Measurements from ENCODE around the gene ATP9B. TPM values are rescaled to one million over a fixed set of nuclear protein-coding genes. Genes with fewer than 3 reads are reported as not detected.

ATP9B gene
- total RNA-seq, 1 donor from 2014 or later: 49.2 TPM

DNA sequence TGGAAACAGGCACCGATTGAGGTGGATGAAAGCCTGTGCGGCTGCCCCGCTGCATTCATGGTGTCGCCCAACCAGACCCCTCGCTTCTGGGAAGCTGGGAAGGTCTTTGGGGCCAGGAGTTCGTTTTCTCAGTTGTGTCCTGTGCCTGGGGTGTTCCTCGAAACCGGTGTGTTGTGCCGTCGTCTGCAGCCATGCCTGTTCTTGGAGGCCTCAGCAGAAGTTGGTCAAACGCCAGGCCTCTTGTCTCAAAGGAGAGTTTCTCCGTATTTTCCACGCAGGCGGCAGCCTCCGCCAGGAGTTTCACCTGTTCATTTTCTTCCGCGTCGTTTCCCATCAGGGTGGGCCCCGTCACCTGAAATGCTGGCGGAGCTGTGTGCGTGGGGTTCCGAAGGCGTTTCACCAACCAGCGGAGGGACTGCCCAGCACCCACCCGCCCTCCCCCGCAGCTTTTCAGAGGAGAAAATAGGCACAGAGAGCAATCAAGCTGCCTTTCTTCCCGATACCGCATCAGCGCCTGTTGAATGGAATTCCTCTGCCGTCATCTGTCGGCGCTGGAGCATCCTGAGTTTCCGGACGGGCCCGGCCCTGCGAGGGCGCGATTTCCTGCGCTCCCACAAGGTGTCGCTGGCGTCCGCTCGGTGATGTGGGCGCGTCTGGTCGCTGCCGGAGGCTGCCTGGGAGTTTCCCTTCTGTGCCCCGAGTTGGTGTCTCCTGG, 309.5 kb downstream of the ATP9B start:
- no peaks in the 10 kb centered on the region for H3K27me3 Mint-ChIP-seq
- H3K4me1 Mint-ChIP-seq: peaks cover 26% of the 10 kb centered on the region
- POLR2A ChIA-PET: interaction anchor here (1.2 to 1.7 kb wide), 5 partner anchors 15 to 264 kb away, joined by 4 to 7 read pairs (median 6); partner anchors contain the start of gene NFATC1
- ATAC-seq (ENCODE audit: low read depth): peak; percentile 71
- intact Hi-C loops (cut with micrococcal nuclease): loop anchor here (1.0 to 10.0 kb wide), 9 partner anchors 15 to 776 kb away; partner anchors contain the start of genes ATP9B, HSBP1L1 and TXNL4A
- CTCF ChIA-PET: interaction anchor here (0.8 to 7.6 kb wide), 13 partner anchors 9 to 265 kb away, joined by 3 to 99 read pairs (median 6); partner anchors contain the start of gene NFATC1
- peak overlapping the region; percentile 50 for H3K27ac Mint-ChIP-seq
- TF ChIP-seq, protein P1, sequence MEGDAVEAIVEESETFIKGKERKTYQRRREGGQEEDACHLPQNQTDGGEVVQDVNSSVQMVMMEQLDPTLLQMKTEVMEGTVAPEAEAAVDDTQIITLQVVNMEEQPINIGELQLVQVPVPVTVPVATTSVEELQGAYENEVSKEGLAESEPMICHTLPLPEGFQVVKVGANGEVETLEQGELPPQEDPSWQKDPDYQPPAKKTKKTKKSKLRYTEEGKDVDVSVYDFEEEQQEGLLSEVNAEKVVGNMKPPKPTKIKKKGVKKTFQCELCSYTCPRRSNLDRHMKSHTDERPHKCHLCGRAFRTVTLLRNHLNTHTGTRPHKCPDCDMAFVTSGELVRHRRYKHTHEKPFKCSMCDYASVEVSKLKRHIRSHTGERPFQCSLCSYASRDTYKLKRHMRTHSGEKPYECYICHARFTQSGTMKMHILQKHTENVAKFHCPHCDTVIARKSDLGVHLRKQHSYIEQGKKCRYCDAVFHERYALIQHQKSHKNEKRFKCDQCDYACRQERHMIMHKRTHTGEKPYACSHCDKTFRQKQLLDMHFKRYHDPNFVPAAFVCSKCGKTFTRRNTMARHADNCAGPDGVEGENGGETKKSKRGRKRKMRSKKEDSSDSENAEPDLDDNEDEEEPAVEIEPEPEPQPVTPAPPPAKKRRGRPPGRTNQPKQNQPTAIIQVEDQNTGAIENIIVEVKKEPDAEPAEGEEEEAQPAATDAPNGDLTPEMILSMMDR (IDR thresholded peaks at IDR 0.05): peak; percentile 81
- no peaks in the 10 kb centered on the region for H3K9me3 Mint-ChIP-seq
- peak; percentile 74 for DNase-seq
- H3K4me3 Mint-ChIP-seq: peak overlapping the region; percentile 46
- H3K36me3 Mint-ChIP-seq (ENCODE audit: low read depth): peaks cover 21% of the 10 kb centered on the region

DNA sequence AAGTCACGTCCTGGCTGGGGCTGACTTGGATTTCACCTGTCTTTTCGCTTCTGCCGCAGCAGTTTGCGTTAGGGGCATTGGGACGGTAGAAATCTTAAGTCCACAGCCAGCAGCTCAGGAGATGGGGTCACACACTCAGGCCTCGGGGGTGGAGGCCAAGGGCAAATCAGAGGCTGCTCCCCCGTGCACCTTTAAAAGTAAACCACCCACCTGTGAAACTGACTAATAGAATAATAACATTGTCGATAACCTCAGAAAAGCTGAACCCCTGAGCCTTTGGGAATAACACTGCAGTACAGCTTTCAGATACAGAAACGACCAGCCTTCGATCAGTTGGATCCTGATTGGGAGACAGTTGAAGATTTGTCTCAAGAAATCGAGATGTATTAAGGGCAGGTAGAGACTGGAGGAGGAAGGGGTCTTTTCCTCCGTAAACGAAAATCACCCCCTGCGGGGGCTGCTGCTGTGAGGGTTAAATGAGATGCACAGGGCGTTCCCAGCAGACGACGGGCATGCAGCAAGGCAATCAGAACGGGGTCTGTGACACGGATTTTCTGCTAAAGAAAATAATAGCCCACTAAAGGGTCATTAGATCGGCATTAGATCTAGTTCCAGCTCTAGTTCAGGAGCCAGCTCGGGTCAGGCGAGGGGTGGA, 310.2 kb downstream of the ATP9B start:
- H3K27ac Mint-ChIP-seq: peak overlapping the region; percentile 50
- intact Hi-C loops (cut with micrococcal nuclease): loop anchor here (1.0 to 10.0 kb wide), 9 partner anchors 14 to 775 kb away; partner anchors contain the start of genes ATP9B, HSBP1L1 and TXNL4A
- H3K36me3 Mint-ChIP-seq (ENCODE audit: low read depth): peaks cover 21% of the 10 kb centered on the region
- ChIA-PET POLR2A (interaction anchor here (1.2 to 1.7 kb wide), 5 partner anchors 14 to 264 kb away, joined by 4 to 7 read pairs (median 6); partner anchors contain the start of gene NFATC1), CTCF (interaction anchor here (0.8 to 7.6 kb wide), 12 partner anchors 9 to 264 kb away, joined by 3 to 99 read pairs (median 6); partner anchors contain the start of gene NFATC1)
- H3K4me3 Mint-ChIP-seq: peak overlapping the region; percentile 46
- no peaks in the 10 kb centered on the region for H3K9me3 Mint-ChIP-seq
- TF ChIP-seq, protein P1 (IDR thresholded peaks at IDR 0.05): no peak
- no peaks in the 10 kb centered on the region for H3K27me3 Mint-ChIP-seq
- ATAC-seq (ENCODE audit: low read depth) (no peak), DNase-seq (no peak)
- peaks cover 26% of the 10 kb centered on the region for H3K4me1 Mint-ChIP-seq

DNA sequence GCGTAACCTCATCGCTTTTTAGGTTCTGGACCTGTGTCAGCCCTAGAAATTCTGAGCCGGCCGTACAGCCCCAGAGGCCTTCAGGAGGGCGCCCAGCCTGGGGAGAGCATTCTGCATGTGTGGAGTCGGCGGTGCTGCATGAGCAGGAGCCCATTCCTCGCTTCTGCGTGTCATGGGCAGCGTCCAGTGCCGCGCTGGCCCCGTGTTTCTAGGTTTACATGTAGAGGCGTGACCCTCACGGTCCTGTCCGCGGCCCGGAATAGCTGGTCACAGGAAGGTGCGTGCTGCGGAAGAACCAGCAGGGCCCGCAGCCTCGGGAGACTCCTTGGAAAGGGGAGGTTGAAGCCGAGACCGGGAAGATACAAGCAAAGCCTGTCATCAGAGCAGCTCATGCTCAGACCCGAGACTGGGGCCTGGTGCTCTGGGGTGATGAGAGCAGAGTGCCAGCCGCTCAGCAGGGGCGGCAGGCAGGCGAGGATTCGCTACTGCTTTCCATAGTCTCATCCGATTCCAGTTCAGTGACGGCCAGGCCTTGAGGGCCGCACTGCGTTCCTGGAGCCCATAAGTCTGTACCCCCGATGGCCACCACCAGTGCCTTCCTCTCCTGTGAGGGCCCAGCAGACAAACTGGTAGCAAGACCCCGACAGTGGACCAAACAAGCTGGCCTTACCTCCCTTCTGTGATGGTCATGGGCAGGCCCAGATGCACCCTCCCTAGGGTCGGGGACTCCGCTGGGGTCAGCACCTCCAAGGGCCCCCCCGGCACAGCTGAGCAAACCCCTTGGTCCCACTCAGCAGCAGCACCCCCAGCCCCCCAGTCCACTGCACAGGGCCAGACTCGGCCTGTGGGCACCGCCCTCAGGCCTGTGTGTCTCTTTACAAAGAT, 311.0 kb downstream of the ATP9B start:
- Mint-ChIP-seq H3K27me3 (no peaks in the 10 kb centered on the region), H3K27ac (no peak overlapping the region), H3K36me3 (ENCODE audit: low read depth) (peaks cover 19% of the 10 kb centered on the region), H3K4me1 (peaks cover 19% of the 10 kb centered on the region), H3K4me3 (no peak overlapping the region), H3K9me3 (no peaks in the 10 kb centered on the region)
- ATAC-seq (ENCODE audit: low read depth) (no peak), DNase-seq (no peak)
- ChIA-PET POLR2A (interaction anchor here (0.9 to 1.5 kb wide), 6 partner anchors 13 to 299 kb away, joined by 3 to 6 read pairs (median 4); partner anchors contain the start of gene NFATC1), CTCF (interaction anchor here (0.8 to 7.6 kb wide), 15 partner anchors 9 to 263 kb away, joined by 3 to 99 read pairs (median 6); partner anchors contain the start of gene NFATC1)
- TF ChIP-seq, protein P1 (IDR thresholded peaks at IDR 0.05): peak; percentile 4
- intact Hi-C loops (cut with micrococcal nuclease): loop anchor here (1.0 to 10.0 kb wide), 10 partner anchors 13 to 774 kb away; partner anchors contain the start of genes ATP9B, HSBP1L1 and TXNL4A

DNA sequence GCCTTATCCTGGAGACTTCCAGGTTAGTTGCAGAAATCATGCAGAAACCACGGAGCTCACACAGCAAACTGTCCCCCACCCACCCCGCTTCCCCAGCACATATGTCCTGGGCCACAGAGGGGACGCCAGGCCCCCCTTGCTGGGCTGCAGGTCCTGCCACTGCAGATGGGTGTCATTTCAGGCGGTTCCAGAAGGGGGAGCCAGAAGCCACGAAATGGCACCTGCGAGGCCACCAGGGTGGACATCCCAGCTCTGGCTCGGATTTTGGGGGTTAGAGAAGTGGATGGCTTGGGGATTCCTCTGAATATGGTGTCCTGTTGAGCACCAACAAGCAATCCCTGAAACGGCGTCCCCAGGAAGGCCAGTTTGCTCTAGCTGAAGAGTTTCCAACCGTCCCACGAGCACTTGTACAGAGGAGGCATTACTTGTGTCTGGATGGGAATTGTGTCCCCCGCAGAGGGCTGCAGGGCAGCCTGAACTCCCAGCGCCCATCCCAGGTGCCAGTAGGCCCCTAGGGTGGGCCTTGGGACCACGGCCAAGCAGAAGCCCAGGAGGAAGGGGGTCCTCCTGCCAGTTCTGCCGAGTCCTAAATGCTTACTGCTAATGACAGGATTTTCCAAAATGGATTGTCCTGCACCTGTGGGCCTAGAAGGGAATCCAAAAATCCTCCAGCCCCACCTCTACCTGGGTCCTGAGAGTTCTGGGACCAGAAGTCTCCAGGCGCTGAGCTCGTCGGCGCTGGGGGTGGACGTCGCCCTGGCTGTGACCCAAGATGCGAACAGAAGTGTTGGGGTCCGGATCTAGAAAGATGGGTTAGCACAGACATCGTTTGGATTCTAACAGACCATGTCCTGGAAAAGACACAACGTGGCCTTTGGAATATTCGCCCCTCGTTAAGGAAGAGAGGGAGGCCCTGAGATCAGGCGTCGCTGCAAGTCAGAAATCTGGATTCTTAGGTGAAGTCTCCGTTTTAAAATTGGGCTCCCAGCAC, 311.9 kb downstream of the ATP9B start:
- Mint-ChIP-seq H3K4me1 (peaks cover 15% of the 10 kb centered on the region), H3K27ac (no peak overlapping the region), H3K4me3 (no peak overlapping the region), H3K27me3 (no peaks in the 10 kb centered on the region), H3K36me3 (ENCODE audit: low read depth) (peaks cover 19% of the 10 kb centered on the region), H3K9me3 (no peaks in the 10 kb centered on the region)
- intact Hi-C loops (cut with micrococcal nuclease): loop anchor here (2.0 kb wide), 1 partner anchor 440 kb away; no protein-coding TSS in a partner anchor
- DNase-seq: peak; percentile 70
- peak; percentile 70 for ATAC-seq (ENCODE audit: low read depth)
- ChIA-PET CTCF (interaction anchor here (0.8 to 7.6 kb wide), 12 partner anchors 8 to 262 kb away, joined by 3 to 99 read pairs (median 6); partner anchors contain the start of gene NFATC1), POLR2A (interaction anchor here (0.9 to 1.8 kb wide), 4 partner anchors 19 to 298 kb away, joined by 3 to 4 read pairs (median 3); no protein-coding TSS in a partner anchor)
- TF ChIP-seq, protein P1 (IDR thresholded peaks at IDR 0.05): peak; percentile 30
